Measurements from ENCODE around the gene CDKN1C. TPM values are rescaled to one million over a fixed set of nuclear protein-coding genes. Genes with fewer than 3 reads are reported as not detected.

The CDKN1C gene
- polyA plus RNA-seq, 4 donors = 125 to 210 (median 138) TPM

DNA sequence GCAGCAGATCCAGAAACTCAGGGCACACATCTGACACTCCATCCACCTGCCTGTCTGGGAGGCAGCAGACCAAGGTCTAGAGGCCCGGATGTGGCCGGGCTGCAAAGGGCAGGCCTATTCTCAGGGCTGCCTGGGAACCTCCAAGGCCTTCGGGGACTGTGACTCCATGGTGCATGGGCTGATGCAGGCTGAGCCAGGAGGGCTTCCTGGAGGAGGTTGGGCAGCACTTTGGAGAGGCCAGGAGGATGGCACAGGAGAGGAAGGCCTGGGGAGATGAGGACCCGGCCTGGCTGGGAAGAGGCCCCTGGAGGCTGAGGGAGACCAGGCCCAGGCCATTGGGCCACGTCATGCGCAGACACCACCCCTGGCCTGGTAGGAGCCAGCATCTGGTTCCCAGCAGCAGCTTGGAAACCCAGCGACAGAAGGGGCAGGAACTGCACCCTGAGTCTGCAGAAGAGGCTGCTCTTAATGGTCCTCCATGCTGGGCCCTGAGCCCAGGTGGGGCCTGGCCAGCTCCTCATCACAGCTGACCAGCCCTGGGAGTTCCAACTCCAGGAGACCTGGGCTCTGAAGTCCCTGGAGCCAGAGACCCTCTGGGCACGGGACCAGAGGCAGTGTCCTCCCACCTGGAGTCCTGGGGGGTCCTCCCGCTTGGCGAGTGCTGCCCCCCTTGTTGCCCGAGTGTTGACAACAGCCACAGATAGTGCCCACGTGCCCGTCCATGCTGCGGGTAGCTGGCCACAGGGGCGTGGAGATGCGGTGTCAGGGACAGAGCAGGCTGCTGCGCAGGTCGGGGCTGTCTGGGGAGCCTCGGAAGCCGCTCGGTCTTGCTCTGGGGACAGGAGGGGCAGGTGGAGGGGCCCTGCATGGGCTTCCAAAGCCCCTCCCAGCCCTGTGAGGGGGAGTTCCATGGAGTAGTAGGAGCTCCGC lies 38.1 kb upstream of the CDKN1C start:
- DNase-seq (ENCODE audit: low read depth in 4 of 4, low spot score in 2 of 4) = no peak

DNA sequence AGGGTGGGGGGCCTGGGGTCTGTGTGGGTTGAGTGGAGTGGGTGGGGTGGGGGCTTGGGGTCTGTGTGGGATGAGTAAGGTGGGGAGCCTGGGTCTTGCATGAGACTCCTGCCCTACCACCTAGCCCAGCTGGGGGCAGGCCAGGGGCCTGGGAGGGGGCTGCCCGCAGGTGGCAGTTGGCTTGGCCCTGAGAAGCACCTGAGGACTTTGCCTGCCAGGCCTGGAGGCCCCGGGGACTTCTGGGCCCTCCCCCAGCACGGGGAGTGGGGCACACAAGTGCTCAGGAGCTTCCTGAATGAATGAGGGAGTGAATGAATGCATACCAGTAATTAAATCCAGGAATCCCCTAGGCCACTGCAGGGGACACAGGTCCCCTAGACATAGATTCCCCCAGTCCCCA lies 37.1 kb upstream of the CDKN1C start:
- no peak for DNase-seq (ENCODE audit: low read depth in 4 of 4, low spot score in 2 of 4)

- no peak for DNase-seq (ENCODE audit: low read depth in 4 of 4, low spot score in 2 of 4)
Measured at GRCh38 chr11:2921742-2922493, 36.3 kb upstream of the CDKN1C start.

DNA sequence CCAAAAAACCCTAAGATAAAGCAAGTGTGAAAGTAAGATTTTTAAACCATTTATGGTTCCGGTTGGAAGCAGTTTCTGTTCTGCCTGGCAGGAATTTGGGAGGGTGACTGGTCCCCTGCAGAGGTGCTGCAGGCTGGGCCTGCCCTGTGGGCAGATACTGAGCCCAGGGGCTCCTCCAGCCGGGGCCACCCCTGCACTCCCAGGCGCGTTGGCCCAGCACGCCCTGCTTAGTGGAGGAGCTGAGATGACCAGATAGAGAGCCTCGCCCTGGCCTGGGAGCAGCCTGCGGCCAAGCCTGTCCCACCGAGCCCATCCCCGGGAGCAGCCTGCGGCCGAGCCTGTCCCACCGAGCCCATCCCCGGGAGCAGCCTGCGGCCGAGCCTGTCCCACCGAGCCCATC lies 35.7 kb upstream of the CDKN1C start:
- DNase-seq (ENCODE audit: low read depth in 4 of 4, low spot score in 2 of 4) = no peak

DNA sequence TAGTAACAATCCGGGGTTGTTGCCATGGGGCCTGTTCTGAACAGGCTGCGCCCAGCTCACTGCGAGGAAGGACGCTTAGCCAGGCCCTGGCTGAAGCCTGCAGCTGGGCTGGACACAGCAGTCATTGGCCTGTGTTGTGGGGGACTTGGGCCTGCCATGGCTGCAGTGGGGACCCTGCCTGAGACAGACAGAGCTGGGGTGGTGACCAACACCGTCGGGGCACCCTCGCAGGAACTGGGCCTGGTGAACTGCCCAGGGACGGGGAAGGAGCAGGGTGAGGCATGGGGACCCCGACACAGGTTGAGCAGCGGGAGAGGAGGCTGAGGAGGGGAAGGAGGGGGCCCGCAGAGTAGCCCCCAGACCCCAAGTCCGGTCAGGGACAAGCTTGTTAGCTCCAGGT lies 34.8 kb upstream of the CDKN1C start:
- no peak for DNase-seq (ENCODE audit: low read depth in 4 of 4, low spot score in 2 of 4)

- DNase-seq (ENCODE audit: low read depth in 4 of 4, low spot score in 2 of 4) = no peak
Measured at GRCh38 chr11:2919837-2920236, 34.3 kb upstream of the CDKN1C start.

- no peak for DNase-seq (ENCODE audit: low read depth in 4 of 4, low spot score in 2 of 4)
Measured at GRCh38 chr11:2919188-2919587, 33.6 kb upstream of the CDKN1C start.

DNA sequence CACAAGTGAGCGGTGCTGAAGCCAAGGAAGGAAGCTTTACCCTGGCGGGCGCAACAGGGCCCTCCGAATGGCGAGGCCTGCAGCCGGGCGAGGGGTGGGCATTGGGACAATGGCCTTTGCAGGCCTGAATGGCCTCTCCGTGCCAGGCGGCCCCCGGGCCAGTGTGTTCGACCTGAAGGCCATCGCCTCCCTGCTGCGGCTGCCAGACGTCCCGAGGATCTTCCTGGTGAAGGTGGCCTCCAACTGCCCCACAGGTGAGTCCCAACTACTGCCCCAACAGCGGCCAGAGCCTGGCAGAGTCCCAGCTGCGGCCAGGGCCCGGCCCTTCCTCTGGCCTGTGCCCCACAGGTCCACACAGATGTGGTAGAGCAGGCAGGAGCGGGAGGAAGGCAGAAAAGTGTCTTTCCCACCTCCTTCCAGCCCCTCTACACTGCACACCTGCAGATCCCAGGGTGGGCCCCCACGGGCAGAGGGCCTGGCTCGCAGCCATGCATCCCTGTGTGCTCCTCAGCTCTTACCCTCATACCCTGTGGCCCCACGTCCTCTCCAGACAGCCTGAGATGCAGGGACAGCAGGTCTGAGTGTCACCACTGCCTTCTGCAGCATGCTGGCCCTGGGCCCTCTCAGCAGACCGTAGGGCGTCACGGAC lies 32.4 kb upstream of the CDKN1C start:
- DNase-seq (ENCODE audit: low read depth in 4 of 4, low spot score in 2 of 4) = no peak

DNA sequence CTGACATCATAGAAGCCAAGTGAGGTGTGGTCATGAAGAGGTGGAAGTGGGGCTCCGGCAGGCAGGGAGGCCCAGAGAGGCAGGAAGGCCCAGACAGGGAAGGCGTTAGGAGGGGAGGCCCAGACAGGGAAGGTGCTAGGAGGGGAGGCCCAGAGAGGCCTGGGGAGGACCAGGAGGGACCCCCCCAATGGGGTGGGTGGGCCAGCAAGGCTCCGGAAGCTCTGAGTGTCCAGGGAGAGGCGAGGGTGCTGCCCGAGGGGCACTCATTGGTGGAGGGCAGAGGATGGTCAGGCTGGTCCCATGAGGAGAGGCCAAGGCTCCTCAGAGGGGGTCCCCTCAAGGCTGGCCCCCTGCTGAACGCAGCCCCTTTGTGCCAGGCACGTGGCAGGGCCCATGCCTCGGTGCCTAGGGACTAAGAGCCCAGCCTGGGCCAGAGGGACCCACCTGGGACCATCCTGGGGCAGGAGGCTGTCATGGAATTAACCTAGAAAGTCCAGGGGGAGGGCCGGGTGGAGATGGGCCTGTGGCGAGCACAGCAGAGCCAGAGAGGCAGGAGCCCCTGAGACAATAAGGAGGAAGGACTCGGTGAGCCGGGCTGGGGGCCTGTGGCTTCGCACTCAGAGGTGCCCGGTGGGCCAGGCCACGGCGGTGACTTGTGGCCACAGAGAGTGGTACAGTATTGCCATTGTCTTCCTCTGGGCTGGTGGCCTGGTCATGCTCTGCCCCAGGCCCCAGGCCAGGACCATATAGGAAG lies 31.5 kb upstream of the CDKN1C start:
- DNase-seq (ENCODE audit: low read depth in 4 of 4, low spot score in 2 of 4) = no peak

DNA sequence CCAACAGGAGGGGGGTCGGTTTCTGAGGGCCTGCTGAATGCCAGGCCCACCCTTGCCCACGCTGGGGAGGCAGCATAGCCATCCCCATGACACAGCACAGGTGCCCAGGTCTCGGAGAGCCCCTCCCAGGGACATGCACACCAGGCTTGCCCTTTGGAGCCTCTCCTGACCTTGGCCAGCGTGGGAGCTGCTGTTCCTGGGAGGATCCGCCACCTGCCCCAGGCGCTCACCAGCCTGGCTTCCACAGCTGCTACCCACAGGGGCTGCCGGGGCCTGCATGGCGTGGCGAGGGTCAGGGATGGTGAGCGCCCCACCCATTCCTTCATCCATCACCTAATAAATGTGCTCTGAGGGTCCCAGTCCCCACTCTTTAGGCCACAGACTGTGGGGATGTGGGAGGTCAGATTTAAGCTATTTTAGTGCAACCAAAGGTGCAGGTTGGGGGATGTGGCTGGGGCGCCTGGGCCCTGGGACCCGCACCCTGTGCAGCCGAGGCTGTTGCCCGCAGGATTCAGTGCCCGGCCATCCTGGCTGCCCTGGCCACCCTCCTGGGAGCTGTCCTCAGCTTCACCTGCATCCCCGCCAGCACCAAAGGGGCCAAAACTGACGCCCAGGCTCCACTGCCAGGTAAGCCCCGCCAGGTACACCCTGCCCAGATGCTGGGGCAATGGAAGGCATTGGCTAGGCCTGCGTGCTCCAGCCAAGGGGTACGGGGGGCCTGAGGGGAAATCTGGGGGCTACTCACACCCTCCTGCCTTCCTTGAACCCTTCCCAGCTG lies 30.7 kb upstream of the CDKN1C start:
- no peak for DNase-seq (ENCODE audit: low read depth in 4 of 4, low spot score in 2 of 4)

DNA sequence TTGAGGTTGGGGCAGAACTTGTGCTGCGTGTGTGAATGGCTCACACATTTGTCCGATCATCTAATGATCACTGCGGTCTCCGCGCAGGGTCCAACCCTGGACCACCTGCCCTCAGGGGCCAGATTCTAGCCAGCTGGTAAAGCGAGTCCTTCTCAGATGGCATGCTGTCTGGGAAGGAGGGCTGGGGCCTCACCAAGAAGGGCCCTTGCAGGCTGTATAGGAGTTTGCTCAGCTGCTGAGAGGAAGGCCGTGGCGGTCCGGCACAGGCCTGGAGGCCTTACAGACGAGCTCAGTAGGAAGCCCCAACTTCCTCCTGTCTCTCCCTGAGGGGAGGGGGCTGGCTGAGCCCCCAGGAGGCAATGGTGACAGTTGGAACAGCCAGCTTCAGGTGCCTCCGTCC lies 29.9 kb upstream of the CDKN1C start:
- DNase-seq (ENCODE audit: low read depth in 4 of 4, low spot score in 2 of 4) = no peak

- DNase-seq (ENCODE audit: low read depth in 4 of 4, low spot score in 2 of 4) = no peak
Measured at GRCh38 chr11:2914455-2915195, 29.1 kb upstream of the CDKN1C start.

GRCh38 chr11:2913776-2914175 lies 28.2 kb upstream of the CDKN1C start:
- no peak for DNase-seq (ENCODE audit: low read depth in 4 of 4, low spot score in 2 of 4)

GRCh38 chr11:2913019-2913431 lies 27.4 kb upstream of the CDKN1C start:
- no peak for DNase-seq (ENCODE audit: low read depth in 4 of 4, low spot score in 2 of 4)

DNA sequence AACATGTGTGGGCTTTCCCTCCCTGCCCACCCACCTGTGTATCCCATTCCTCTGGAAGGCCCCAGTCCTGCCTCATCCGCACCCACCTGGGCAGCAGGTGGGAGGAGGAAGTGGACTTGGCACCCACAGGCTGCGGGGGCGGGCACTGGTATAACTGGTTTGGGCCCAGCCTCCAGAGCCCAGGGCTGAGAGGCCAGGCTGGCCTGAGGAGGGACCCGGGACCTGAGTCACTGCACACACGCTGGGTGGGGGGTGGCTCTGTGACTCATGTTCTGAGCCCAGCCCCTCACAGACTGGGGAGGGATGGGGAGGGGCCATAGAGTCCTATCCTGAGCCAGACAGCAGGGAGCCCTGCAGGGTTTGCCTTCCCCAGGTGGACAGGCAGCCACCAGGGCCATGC lies 26.9 kb upstream of the CDKN1C start:
- DNase-seq (ENCODE audit: low read depth in 4 of 4, low spot score in 2 of 4) = no peak

DNA sequence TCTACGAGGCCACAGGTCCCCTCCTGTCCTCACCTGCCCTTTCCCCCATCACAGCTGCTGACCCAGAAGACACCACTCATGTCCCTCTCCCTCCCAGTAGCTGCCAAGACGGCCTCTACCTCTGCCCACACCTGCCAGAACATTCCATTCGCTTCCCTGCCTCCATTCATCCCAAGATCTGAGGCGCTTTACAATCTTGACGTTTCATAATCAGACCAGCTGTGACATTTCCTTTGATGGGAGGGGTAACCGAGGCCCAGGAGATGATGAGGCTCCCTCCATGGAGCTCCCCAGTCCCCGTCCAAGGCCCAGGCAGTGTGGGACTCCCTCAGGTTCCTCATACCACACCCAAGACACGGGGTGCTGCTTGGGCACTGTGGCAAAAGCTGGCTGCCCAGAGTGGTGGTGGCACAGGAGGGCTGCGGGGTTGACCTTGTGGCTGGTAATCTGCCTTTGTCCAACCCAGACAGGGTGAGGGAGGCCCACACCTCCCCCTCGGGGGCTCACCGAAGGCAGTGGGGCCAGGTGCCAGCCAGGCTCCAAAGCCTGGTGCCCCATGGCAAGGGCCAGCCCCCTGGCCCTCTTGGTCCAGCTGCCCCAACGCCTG lies 26.3 kb upstream of the CDKN1C start:
- DNase-seq (ENCODE audit: low read depth in 4 of 4, low spot score in 2 of 4) = no peak

DNA sequence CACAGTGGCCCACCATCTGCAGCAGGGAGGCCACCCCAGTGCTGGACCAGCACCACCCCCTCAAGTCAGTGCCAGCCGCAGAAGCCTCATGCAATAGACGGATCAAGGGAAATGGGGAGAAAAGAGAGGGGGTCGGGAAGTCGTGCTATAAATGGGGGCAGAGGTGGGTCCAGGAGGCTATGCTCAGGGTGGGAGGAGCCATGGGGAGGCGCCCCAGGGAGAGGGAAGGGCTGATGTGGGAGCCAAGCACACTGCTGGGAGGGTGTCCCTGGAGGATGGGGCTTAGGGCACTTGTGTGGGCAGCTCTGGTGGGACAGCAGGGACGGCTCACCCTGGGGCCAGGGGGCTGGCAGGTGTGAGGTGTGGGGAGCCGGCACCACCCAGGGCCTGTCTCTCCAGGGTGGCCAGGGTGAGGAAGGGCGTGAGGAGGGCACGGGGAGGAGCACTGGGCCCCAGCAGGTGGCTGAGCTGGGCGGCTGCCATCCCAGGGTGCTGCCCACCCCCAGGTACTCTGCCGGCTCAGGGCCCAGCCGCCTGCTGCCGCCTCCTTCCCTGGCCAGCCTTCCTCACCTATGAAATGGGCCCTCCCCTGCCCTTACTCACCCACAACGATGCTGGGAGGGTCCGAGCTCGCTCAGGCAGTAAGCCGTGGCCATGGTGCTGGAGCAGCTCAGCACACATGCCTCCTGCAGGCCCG lies 25.7 kb upstream of the CDKN1C start:
- DNase-seq (ENCODE audit: low read depth in 4 of 4, low spot score in 2 of 4) = no peak

DNA sequence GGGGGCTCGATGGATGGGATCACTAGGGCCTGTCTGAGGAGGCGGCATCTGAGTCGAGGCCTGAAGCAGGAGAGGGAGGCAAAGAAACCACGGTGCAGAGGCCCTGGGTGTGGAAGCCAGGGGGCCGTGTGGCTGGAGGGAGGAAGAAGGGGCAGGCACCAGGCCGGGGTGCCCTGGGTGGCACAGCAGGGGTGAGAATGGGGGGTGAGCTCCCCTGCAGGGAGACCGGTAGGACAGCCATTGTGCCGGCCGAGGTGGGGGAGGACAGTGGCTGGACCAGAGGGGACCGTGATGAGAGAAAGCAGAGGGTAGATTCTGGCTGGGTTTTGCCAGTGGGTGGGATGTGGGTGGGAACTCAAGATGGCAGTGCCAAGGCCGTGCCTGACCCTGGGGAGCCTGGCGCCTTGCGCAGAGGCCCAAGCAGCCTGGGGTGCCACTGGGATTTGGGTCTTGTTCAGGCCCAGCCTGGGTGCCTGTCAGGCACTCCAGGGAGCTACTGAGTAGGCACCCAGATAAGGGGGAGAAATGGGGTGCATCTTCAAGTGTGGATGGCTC lies 24.9 kb upstream of the CDKN1C start:
- no peak for DNase-seq (ENCODE audit: low read depth in 4 of 4, low spot score in 2 of 4)
